GM23248 (cell line): ENCODE measurements around the gene PTCH1. TPM values are rescaled to one million over a fixed set of nuclear protein-coding genes. Genes with fewer than 3 reads are reported as not detected.

Experiments used
- DNase-seq: peaks from one replicate; pipeline ENCODE4 v3.0.0-alpha.2; 2015
- H2AFZ ChIP-seq: fragments of 200-600 bp; sonication (generic); 2 replicates; pipeline ENCODE4 v1.6.1; 2016; ENCODE audit warnings: antibody characterized with exemption
- H3F3A ChIP-seq: fragments of 200-600 bp; sonication (generic); 2 replicates; pipeline ENCODE4 v1.6.1; 2016; ENCODE audit warnings: mild to moderate bottlenecking, antibody characterized with exemption, mixed run types; ENCODE audit not compliant: insufficient read depth
- H3K27ac ChIP-seq: fragments of 200-600 bp; sonication (generic); 2 replicates; pipeline ENCODE4 v1.5.1; 2016; ENCODE audit warnings: mild to moderate bottlenecking
- H3K27me3 ChIP-seq: fragments of 200-600 bp; sonication (generic); replicated peaks from 2 replicates; pipeline ENCODE4 v1.6.1; 2016; ENCODE audit warnings: mild to moderate bottlenecking; ENCODE audit not compliant: insufficient read depth
- H3K36me3 ChIP-seq: fragments of 200-600 bp; sonication (generic); 2 replicates; pipeline ENCODE4 v1.6.1; 2016; ENCODE audit warnings: low read depth, mild to moderate bottlenecking
- H3K4me1 ChIP-seq: fragments of 200-600 bp; sonication (generic); 2 replicates; pipeline ENCODE4 v1.6.1; 2016; ENCODE audit warnings: mild to moderate bottlenecking; ENCODE audit not compliant: insufficient read depth
- H3K4me2 ChIP-seq: fragments of 200-600 bp; sonication (generic); one replicate; pipeline ENCODE4 v1.6.1; 2016; ENCODE audit warnings: mild to moderate bottlenecking; ENCODE audit not compliant: unreplicated experiment
- H3K4me3 ChIP-seq: fragments of 200-600 bp; sonication (generic); 2 replicates; pipeline ENCODE4 v1.5.1; 2016; ENCODE audit warnings: mild to moderate bottlenecking
- H3K79me2 ChIP-seq: fragments of 200-600 bp; sonication (generic); 2 replicates; pipeline ENCODE4 v1.6.1; 2016; ENCODE audit warnings: mild to moderate bottlenecking; ENCODE audit not compliant: insufficient read depth
- H3K9ac ChIP-seq: fragments of 200-600 bp; sonication (generic); 2 replicates; pipeline ENCODE4 v1.6.1; 2016; ENCODE audit warnings: mild to moderate bottlenecking
- H3K9me2 ChIP-seq: fragments of 200-600 bp; sonication (generic); 2 replicates; pipeline ENCODE4 v1.6.1; 2016; ENCODE audit warnings: mixed run types, mild to moderate bottlenecking, moderate library complexity; ENCODE audit not compliant: insufficient read depth
- H3K9me3 ChIP-seq: fragments of 200-600 bp; sonication (generic); one replicate; pipeline ENCODE4 v1.6.1; 2017; ENCODE audit warnings: low read depth
- H4K20me1 ChIP-seq: fragments of 200-600 bp; sonication (generic); 2 replicates; pipeline ENCODE4 v1.6.0; 2016; ENCODE audit not compliant: insufficient read depth
- EZH2 ChIP-seq: fragments of 200-600 bp; sonication (generic); IDR thresholded peaks from 2 replicates; pipeline ENCODE4 v1.6.1; 2018; ENCODE audit warnings: antibody characterized with exemption, mild to moderate bottlenecking; ENCODE audit not compliant: insufficient read depth, poor library complexity, severe bottlenecking
- EZH2phosphoT487 ChIP-seq: fragments of 200-600 bp; sonication (generic); IDR thresholded peaks from 2 replicates; pipeline ENCODE4 v1.6.1; 2018; ENCODE audit warnings: antibody characterized with exemption, moderate library complexity, mild to moderate bottlenecking, low read depth; ENCODE audit not compliant: insufficient read depth
- WGBS, 2 experiments: methylation state at CpG; one replicate each; pipeline ENCODE4 v1.1.6; 2015 to 2017; ENCODE audit warnings: low lambda C conversion rate in 2 of 2, low coverage in 1 of 2; ENCODE audit errors: missing lambda C conversion rate in 2 of 2; 5-methylcytosine and 5-hydroxymethylcytosine counted together
- in situ Hi-C: fragments of 300-500 bp; cut with MboI; formaldehyde crosslinking; loops from 2 replicates; pipeline ENCODE4 v1.15.0; 2020
- polyA plus RNA-seq: library from polyadenylated mRNA; unstranded; fragments of >200 nt; fragmentation: Nextera tagmentation; extraction: Ambion mirVana; gene quantifications from 2 replicates; pipeline ENCODE4 v1.2.1, GENCODE V29; 2016
- total RNA-seq: library from RNA; depleted of rRNA; stranded (reverse); fragments of >200 nt; shearing (Covaris generic); gene quantifications from 2 replicates; pipeline ENCODE4 v1.2.3, GENCODE V29; 2014

PTCH1 gene
- total and polyA plus RNA-seq, 2 experiments from 2014 or later, result 3.8 to 7.3 TPM

GRCh38 chr9:95415158-95415557 lies 101.6 kb downstream of the PTCH1 start:
- H3K4me1 ChIP-seq, result peaks cover 3% of the 10 kb centered on the region
- no peak overlapping the region for H3K9ac ChIP-seq
- no peak for TF ChIP-seq EZH2
- no peak for TF ChIP-seq EZH2phosphoT487
- H3K9me2 ChIP-seq, result no peaks in the 10 kb centered on the region
- no peak overlapping the region for H3K4me3 ChIP-seq
- DNase-seq, result peak; percentile 2
- in situ Hi-C loops, result no loop called here
- H2AFZ ChIP-seq, result no peak overlapping the region
- H4K20me1 ChIP-seq, result no peaks in the 10 kb centered on the region
- H3K79me2 ChIP-seq, result no peaks in the 10 kb centered on the region
- H3K4me2 ChIP-seq, result no peak overlapping the region
- no peaks in the 10 kb centered on the region for H3F3A ChIP-seq
- no peaks in the 10 kb centered on the region for H3K36me3 ChIP-seq
- H3K9me3 ChIP-seq, result peaks cover 3% of the 10 kb centered on the region
- 31 to 49% methylated on average over 2 of the region's 2 CpGs for WGBS, 2 experiments
- H3K27ac ChIP-seq, result no peak overlapping the region
- H3K27me3 ChIP-seq, result no peaks in the 10 kb centered on the region

- Histone ChIP-seq H4K20me1 (no peaks in the 10 kb centered on the region), H3K9me2 (no peaks in the 10 kb centered on the region), H3K79me2 (no peaks in the 10 kb centered on the region), H3K9ac (no peak overlapping the region), H3K27ac (no peak overlapping the region), H3K4me2 (no peak overlapping the region), H3K36me3 (no peaks in the 10 kb centered on the region), H3K27me3 (no peaks in the 10 kb centered on the region), H3K9me3 (peaks cover 3% of the 10 kb centered on the region), H3K4me1 (peaks cover 9% of the 10 kb centered on the region), H3K4me3 (no peak overlapping the region), H2AFZ (no peak overlapping the region), H3F3A (no peaks in the 10 kb centered on the region)
- TF ChIP-seq EZH2phosphoT487 (no peak), EZH2 (no peak)
- DNase-seq, result no peak
- 85% methylated on average over 2 of the region's 2 CpGs for WGBS, 2 experiments
- in situ Hi-C loops, result no loop called here
These were observed 103.0 kb downstream of the PTCH1 start for GRCh38 chr9:95413793-95414192.

- H3K4me3 ChIP-seq, result no peak overlapping the region
- H3K9me2 ChIP-seq, result no peaks in the 10 kb centered on the region
- WGBS, 2 experiments, result 88 to 91% methylated on average over 18 to 23 of the region's 23 CpGs
- H3K4me2 ChIP-seq, result no peak overlapping the region
- no peak overlapping the region for H3K9ac ChIP-seq
- DNase-seq, result no peak
- H3K36me3 ChIP-seq, result no peaks in the 10 kb centered on the region
- no peaks in the 10 kb centered on the region for H4K20me1 ChIP-seq
- H3K27me3 ChIP-seq, result no peaks in the 10 kb centered on the region
- in situ Hi-C loops, result no loop called here
- no peak overlapping the region for H2AFZ ChIP-seq
- no peaks in the 10 kb centered on the region for H3K79me2 ChIP-seq
- no peaks in the 10 kb centered on the region for H3K9me3 ChIP-seq
- peaks cover 9% of the 10 kb centered on the region for H3K4me1 ChIP-seq
- no peaks in the 10 kb centered on the region for H3F3A ChIP-seq
- H3K27ac ChIP-seq, result no peak overlapping the region
- TF ChIP-seq EZH2phosphoT487 (no peak), EZH2 (no peak)
These were observed 105.5 kb downstream of the PTCH1 start for GRCh38 chr9:95411054-95411892.

GRCh38 chr9:95409650-95410426 lies 106.9 kb downstream of the PTCH1 start:
- no peaks in the 10 kb centered on the region for H4K20me1 ChIP-seq
- no peak for TF ChIP-seq EZH2phosphoT487
- H3K27me3 ChIP-seq, result no peaks in the 10 kb centered on the region
- H3K4me3 ChIP-seq, result peak overlapping the region; percentile 53
- H3K4me1 ChIP-seq, result peaks cover 12% of the 10 kb centered on the region
- peak overlapping the region; percentile 16; the same call in 1 of the 2 replicates for H3K9ac ChIP-seq
- no peaks in the 10 kb centered on the region for H3K79me2 ChIP-seq
- 2 to 6% methylated on average over 6 of the region's 6 CpGs for WGBS, 2 experiments
- peak overlapping the region; percentile 71 for H3K4me2 ChIP-seq
- H3K36me3 ChIP-seq, result no peaks in the 10 kb centered on the region
- no peaks in the 10 kb centered on the region for H3K9me2 ChIP-seq
- no peaks in the 10 kb centered on the region for H3K9me3 ChIP-seq
- no peak overlapping the region for H3K27ac ChIP-seq
- DNase-seq, result peak; percentile 84
- in situ Hi-C loops, result no loop called here
- no peaks in the 10 kb centered on the region for H3F3A ChIP-seq
- H2AFZ ChIP-seq, result peak overlapping the region; percentile 76
